GM20000 (cell line): ENCODE measurements around the gene TXNRD2.

Experiments used
- DNase-seq: peaks from one replicate; pipeline ENCODE4 v3.0.0; 2012; ENCODE audit warnings: low spot score
- TF ChIP-seq, protein P1 (sequence below): IDR thresholded peaks from 2 replicates; pipeline ENCODE4 v1.5.1; 2012; ENCODE audit warnings: mild to moderate bottlenecking, control low read depth; ENCODE audit errors: extremely low read depth, missing control alignments

Gene TXNRD2

DNA sequence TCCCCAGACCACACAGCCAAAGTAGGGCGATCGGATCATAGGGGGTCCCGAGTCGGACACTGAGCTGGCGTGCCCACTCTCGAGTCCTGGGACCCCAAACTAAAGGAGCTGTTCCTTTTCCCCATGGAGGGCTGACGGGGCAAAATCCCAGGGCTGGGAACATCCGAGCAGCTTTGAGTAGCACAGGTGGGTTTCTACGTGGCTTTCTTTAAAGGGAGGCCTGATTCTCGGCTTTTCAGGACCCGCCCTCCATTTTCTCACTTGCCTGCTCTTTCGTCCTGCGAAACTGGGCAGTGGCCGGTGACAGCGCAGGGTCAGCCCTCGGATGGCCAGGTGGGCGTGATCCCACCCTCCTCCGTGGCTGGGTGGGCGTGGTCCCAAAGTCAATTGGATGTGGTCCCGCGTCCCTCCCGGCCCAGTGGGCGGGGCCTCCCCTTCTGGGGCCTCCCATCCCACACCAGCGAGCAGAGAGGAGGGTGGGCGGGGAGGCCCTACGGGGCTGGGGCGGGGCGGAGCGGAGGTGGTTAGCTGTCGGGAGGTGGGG lies 17.5 kb upstream of the TXNRD2 start:
- TF ChIP-seq, protein P1, sequence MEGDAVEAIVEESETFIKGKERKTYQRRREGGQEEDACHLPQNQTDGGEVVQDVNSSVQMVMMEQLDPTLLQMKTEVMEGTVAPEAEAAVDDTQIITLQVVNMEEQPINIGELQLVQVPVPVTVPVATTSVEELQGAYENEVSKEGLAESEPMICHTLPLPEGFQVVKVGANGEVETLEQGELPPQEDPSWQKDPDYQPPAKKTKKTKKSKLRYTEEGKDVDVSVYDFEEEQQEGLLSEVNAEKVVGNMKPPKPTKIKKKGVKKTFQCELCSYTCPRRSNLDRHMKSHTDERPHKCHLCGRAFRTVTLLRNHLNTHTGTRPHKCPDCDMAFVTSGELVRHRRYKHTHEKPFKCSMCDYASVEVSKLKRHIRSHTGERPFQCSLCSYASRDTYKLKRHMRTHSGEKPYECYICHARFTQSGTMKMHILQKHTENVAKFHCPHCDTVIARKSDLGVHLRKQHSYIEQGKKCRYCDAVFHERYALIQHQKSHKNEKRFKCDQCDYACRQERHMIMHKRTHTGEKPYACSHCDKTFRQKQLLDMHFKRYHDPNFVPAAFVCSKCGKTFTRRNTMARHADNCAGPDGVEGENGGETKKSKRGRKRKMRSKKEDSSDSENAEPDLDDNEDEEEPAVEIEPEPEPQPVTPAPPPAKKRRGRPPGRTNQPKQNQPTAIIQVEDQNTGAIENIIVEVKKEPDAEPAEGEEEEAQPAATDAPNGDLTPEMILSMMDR, result no peak
- no peak for DNase-seq

DNA sequence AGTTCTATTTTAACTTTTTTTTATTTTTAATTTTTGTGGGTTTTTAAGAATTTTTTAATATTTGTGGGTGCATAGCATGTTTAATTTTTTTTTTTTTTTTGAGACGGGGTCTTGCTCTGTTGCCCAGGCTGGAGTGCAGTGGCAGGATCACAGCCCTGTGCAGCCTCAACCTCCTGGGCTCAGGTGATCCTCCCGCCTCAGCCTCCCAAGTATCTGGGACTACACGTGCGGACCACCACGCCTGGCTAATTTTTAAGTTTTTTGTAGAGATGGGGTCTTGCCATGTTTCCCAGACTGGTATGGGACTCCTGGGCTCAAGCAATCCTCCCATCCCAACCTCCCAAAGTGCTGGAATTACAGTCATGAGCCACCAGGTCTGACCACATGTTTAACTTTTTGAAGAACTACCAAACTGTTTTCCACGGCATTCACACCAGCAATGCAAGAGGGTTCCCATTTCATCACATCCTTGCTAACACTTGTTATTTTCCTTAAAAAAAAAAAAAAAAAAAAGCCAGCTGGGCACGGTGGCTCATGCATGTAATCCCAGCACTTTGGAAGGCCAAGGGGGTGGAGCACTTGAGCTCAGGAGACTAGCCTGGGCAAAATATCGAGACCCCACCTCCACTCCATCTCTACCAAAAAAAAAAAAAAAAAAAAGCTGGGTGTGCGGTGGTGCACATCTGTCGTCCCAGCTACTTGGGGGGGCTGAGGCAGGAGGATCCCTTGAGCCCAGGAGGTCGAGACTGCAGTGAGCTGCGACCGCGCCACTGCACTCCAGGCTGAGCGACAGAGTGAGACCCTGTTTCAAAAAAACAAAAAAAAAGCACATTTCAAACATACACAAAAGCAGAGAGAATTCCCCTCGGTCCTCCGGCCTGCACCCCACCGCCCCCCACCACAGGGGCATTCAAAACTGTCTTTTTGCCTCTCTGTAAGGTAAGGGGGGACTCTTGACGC lies 16.7 kb upstream of the TXNRD2 start:
- TF ChIP-seq, protein P1, result no peak
- no peak for DNase-seq

DNA sequence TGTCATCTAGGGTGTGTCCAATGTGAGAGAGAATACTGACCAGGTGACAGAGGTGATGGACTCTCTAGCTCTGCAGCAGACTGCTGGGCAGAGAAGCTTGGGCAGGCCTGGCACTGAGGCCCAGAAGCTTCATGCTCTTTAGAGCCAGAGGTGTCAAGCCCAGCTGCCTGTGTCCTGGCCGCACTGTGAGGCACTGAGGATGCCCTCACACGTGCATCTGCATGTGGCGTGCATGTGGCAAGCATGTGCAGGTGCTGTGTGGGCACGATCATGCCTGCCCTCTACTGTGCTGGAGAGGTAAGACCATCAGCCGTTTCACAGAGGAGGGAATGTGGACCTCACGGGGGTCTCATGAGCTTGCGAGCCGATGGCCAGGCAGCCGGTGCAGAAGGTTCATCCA lies 15.8 kb upstream of the TXNRD2 start:
- TF ChIP-seq, protein P1, result no peak

DNA sequence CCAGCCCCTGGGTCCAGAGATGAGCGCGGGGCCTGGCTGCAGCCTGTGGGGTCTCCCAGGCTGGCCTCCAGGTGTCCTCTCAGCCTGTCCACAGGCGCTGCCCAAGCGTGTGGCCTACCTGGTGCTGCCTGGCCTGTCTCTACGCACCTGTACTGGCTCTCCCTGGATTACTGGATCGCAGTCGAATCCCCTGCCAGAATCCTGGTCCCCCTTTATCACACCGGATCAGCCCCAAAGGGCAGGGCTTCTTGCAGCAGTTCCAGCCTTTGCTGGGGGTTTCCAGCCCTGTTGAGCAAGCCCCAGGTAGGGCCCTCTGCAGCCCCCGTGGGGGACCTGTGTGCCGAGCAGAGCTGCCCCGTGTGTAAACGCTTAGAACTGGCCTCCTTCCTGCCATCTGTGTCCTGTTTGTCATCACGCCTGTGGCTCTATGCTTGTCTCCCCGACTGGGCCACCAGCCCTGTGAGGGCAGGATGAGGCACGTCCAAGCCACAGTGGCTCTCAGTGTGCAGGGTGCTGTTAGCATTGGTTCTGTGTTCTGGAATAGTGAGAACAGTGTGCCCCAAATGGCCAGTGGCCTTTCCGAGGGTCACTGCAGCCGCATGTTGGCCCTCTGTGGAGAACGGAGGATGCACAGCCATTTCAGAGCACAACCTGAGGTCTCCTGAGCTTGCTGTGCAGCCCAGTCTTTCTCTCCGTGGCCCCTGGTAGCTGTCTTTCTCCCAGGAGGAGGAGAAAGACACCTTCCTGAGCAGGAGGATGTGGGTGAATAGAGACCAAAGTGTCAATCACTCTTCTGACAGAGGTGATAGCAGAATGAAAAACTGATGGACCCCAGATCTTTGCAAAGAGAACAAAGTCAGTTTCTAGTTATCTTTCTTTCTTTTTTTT lies 13.9 kb upstream of the TXNRD2 start:
- TF ChIP-seq, protein P1, result no peak
- no peak for DNase-seq

More for the DNA sequence above, 15.8 kb upstream of the TXNRD2 start:
- DNase-seq, result no peak

DNA sequence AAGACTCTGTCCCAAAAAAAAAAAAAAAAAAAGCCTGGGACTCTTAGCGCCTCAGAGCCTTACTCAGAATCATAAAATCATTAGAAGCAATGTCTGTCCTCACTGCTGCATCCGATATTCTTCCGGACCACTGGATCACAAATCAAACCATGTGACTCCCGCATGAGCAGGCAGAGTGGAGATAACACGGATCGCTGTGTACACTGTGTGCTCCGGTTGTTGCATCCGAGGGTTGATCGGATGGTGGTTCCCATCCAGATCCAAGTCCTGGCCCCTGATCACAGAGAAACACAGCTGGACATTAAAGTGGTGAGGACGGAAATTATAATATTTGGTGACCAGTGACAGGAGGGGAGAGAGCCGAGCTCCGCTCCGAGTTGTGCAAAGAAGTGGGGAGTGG lies 9.7 kb upstream of the TXNRD2 start:
- TF ChIP-seq, protein P1, result no peak

DNA sequence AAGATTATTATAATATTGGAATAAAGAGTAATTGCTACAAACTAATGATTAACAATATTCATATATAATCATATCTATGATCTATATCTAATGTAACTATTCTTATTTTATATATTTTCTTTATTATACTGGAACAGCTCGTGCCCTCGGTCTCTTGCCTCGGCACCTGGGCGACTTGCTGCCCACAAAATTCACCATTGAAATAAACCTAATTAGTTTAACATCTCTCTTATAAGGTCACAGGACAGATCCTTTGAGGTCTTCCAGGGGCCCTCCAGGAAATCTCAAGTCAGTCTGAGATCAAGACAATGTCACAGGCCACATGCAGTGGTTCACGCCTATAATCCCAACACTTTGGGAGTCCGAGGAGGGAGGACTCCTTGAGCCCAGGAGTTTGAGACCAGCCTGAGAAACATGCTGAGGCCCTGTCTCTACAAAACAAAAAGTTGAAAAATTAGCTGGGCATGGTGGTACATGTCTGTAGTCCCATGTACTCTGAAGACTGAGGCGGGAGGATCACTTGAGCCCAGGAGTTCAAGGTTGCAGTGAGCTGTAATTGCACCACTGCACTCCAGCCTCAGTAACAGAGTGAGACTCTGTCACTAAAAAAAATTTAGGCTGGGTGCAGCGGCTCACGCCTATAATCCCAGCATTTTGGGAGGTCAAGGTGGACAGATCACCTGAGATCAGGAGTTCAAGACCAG lies 6.6 kb upstream of the TXNRD2 start:
- no peak for DNase-seq

More for the DNA sequence above, 9.7 kb upstream of the TXNRD2 start:
- DNase-seq, result no peak

More for the DNA sequence above, 6.6 kb upstream of the TXNRD2 start:
- TF ChIP-seq, protein P1, result no peak
